ENCODE measurements around the gene MUC5B. TPM values are rescaled to one million over a fixed set of nuclear protein-coding genes. Genes with fewer than 3 reads are reported as not detected.

MUC5B gene
- total RNA-seq, 1 donor from 2014 or later = not detected

DNA sequence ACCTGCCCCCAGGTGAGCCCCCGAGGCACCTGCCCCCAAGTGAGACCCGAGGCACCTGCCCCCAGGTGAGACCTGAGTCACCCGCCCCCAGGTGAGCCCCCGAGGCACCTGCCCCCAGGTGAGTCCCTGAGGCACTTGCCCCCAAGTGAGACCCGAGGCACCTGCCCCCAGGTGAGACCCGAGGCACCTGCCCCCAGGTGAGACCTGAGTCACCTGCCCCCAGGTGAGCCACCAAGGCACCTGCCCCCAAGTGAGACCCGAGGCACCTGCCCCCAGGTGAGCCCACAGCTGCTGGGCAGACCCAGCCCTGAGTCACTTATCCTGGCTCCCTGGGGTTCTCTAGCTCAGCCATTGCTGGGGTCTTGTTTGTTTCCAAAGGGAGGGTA lies 36.2 kb downstream of the MUC5B start:
- no peak for DNase-seq
- peaks cover 16% of the 10 kb centered on the region for H3K4me1 ChIP-seq
- peaks cover 10% of the 10 kb centered on the region for H3K27me3 ChIP-seq (ENCODE audit: low read depth)
- intact Hi-C loops (cut with micrococcal nuclease) = no loop called here
- no peak overlapping the region for H3K27ac ChIP-seq (replicated peaks)
- no peak overlapping the region for H3K4me3 ChIP-seq
- TF ChIP-seq, protein P1, sequence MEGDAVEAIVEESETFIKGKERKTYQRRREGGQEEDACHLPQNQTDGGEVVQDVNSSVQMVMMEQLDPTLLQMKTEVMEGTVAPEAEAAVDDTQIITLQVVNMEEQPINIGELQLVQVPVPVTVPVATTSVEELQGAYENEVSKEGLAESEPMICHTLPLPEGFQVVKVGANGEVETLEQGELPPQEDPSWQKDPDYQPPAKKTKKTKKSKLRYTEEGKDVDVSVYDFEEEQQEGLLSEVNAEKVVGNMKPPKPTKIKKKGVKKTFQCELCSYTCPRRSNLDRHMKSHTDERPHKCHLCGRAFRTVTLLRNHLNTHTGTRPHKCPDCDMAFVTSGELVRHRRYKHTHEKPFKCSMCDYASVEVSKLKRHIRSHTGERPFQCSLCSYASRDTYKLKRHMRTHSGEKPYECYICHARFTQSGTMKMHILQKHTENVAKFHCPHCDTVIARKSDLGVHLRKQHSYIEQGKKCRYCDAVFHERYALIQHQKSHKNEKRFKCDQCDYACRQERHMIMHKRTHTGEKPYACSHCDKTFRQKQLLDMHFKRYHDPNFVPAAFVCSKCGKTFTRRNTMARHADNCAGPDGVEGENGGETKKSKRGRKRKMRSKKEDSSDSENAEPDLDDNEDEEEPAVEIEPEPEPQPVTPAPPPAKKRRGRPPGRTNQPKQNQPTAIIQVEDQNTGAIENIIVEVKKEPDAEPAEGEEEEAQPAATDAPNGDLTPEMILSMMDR (IDR thresholded peaks at IDR 0.05; ENCODE audit: borderline replicate concordance) = no peak
- H3K36me3 ChIP-seq = no peaks in the 10 kb centered on the region
- no peaks in the 10 kb centered on the region for H3K9me3 ChIP-seq (replicated peaks)

DNA sequence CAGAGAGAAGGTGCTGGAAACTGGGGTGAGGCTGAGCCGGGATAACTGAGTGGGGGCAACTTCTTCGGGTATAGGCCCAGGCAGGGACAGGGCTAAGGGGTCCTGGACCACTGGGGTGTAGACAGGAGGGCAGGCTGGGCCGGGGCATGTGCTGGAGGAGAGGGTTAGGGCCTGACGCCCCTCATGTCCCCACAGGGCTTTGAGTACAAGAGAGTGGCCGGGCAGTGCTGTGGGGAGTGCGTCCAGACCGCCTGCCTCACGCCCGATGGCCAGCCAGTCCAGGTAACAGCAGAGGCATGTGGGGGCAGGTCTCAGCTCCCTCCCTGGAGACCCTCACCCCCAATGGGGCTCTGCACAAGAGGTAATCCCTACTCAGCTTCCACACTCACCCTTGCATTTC lies 36.7 kb downstream of the MUC5B start:
- no peaks in the 10 kb centered on the region for H3K9me3 ChIP-seq (replicated peaks)
- no peaks in the 10 kb centered on the region for H3K36me3 ChIP-seq
- peaks cover 10% of the 10 kb centered on the region for H3K27me3 ChIP-seq (ENCODE audit: low read depth)
- TF ChIP-seq, protein P1 (IDR thresholded peaks at IDR 0.05; ENCODE audit: borderline replicate concordance) = no peak
- no peak overlapping the region for H3K4me3 ChIP-seq
- intact Hi-C loops (cut with micrococcal nuclease) = no loop called here
- no peak overlapping the region for H3K27ac ChIP-seq (replicated peaks)
- DNase-seq = no peak
- peaks cover 16% of the 10 kb centered on the region for H3K4me1 ChIP-seq

DNA sequence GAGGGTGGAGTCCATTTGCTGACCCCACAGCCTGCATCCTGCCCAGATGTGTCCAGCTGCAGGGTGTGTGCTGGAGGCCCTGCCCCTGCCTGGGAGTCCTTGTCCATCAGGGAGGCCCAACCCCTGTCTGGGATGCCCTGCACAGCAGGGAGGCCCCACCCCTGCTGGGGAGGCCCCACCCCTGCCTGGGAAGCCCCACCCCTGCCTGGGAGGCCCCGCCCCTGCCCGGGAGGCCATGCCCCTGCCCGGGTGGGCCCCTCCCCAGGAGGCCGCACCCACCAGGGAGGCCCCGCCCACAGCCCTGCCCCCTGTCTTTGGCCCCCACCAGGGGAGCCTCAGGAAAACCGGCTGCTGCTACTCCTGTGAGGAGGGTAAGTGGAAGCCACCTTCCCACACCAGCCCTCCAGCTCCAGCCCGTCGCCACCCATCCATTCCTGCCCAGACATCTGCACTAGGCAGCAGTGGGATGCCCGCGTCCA lies 37.2 kb downstream of the MUC5B start:
- Histone ChIP-seq H3K27me3 (ENCODE audit: low read depth) (peaks cover 10% of the 10 kb centered on the region), H3K27ac (replicated peaks) (no peak overlapping the region), H3K9me3 (replicated peaks) (no peaks in the 10 kb centered on the region), H3K36me3 (no peaks in the 10 kb centered on the region), H3K4me3 (no peak overlapping the region), H3K4me1 (peaks cover 16% of the 10 kb centered on the region)
- TF ChIP-seq, protein P1 (IDR thresholded peaks at IDR 0.05; ENCODE audit: borderline replicate concordance) = no peak
- DNase-seq = no peak
- intact Hi-C loops (cut with micrococcal nuclease) = no loop called here

DNA sequence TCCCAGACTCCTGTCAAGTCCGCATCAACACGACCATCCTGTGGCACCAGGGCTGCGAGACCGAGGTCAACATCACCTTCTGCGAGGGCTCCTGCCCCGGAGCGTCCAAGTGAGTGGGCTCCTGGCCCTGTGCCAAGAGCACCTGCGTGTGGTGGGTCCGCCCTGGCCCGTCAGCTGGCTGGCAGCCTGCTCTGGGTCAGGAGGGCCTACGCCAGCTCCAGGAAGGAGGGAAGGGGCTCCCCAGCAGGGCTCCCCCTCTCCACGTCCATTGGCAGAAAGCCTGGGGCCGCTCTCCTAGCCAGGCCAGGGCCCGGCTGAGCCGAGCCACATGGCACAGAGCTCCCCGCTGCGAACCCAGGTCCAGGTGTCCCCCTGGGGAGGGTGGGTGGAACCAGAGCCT lies 37.8 kb downstream of the MUC5B start:
- no peak for DNase-seq
- TF ChIP-seq, protein P1 (IDR thresholded peaks at IDR 0.05; ENCODE audit: borderline replicate concordance) = no peak
- Histone ChIP-seq H3K9me3 (replicated peaks) (no peaks in the 10 kb centered on the region), H3K4me3 (no peak overlapping the region), H3K4me1 (peaks cover 16% of the 10 kb centered on the region), H3K27me3 (ENCODE audit: low read depth) (peaks cover 10% of the 10 kb centered on the region), H3K27ac (replicated peaks) (no peak overlapping the region), H3K36me3 (no peaks in the 10 kb centered on the region)
- intact Hi-C loops (cut with micrococcal nuclease) = no loop called here

DNA sequence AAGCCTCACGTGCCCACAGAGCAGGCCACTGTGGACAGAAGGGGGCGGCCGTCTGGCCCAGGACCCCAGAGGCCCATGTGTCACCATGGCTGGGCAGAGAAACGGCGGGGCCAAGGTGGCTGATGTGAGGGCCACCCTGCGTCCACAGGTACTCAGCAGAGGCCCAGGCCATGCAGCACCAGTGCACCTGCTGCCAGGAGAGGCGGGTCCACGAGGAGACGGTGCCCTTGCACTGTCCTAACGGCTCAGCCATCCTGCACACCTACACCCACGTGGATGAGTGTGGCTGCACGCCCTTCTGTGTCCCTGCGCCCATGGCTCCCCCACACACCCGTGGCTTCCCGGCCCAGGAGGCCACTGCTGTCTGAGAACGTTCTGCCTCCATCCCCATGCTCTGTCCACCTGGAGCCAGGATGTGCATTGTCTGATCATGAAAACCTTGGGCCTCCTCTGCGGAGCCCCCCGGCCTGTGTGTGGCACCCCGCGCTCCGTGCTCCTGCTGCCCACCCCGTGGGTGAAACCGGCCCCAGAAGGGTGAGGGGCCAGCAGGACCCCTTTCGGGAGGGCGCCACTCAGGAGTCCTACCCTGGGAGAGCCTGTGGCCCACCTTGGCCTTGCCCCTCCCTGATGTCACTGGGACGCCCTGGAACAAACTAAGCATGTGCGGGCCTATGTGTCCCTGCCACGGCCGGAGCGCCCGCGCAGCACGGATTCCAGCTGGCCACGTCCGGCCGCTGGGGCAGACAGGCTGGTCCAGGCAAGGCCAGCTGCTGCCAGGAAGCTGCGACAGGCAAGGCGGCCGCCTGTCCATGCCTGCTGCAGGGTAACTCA lies 38.6 kb downstream of the MUC5B start:
- H3K4me1 ChIP-seq = peaks cover 16% of the 10 kb centered on the region
- H3K9me3 ChIP-seq (replicated peaks) = no peaks in the 10 kb centered on the region
- no peak for DNase-seq
- no peak overlapping the region for H3K27ac ChIP-seq (replicated peaks)
- intact Hi-C loops (cut with micrococcal nuclease) = no loop called here
- peak overlapping the region; percentile 66 for H3K4me3 ChIP-seq
- H3K36me3 ChIP-seq = no peaks in the 10 kb centered on the region
- TF ChIP-seq, protein P1 (IDR thresholded peaks at IDR 0.05; ENCODE audit: borderline replicate concordance) = no peak
- H3K27me3 ChIP-seq (ENCODE audit: low read depth) = peaks cover 10% of the 10 kb centered on the region
